ENCODE data around the gene NR2E3.

The NR2E3 gene

DNA sequence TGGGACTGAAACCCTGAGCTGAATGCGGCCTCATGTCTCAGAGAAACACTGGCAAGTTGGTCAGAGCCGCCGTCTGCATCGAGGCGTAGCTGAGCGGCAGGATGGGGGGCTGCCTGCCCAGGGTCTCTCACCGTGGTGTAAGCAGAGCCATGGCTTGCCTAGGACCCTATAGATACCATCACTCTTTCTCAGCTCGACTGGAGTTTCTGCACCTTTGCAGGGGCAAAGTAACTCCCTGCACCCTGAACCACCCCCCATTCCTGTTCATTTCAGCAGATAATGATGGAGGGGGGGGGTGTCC is 28.4 kb upstream of the NR2E3 start:
- peak overlapping the region; percentile 58 for H3K27ac ChIP-seq (ENCODE audit: low read length)

DNA sequence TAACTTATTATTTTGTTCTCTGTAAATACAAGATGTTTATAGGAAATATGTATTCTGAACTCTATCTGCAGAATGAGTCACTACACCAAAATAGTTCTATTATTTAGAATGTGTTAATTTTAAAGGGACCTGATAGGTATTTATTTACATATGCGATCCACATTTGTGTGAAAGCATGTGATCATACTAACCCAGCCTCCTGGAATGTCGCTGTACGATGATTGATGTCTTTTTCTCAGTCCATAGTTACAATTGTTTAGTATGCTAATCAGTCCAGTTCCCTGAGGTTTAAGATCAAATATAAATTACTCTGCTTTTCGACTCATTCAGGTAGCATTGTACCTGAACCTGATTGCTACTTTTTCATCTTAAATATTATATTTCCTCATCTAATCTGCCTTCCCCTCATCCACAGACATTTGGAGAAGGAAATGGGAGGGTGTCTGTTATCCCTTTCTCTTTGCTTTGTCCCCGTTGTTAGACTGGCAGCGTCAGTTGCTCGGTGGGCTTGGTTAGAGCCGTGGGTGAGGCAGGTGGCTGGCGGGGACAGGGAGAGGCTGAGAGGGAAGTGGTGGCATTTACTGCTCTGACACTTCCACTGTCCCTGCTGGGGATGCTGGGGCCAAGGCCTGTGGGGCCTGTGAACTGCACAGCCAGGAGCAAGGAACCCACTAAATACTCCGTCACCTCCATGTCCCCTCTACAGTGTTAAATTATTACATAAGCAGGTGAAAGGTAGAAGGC is 27.8 kb upstream of the NR2E3 start:
- TF ChIP-seq EZH2phosphoT487 (IDR thresholded peaks at IDR 0.05; ENCODE audit: low read depth): no peak
- TF ChIP-seq, protein P1, sequence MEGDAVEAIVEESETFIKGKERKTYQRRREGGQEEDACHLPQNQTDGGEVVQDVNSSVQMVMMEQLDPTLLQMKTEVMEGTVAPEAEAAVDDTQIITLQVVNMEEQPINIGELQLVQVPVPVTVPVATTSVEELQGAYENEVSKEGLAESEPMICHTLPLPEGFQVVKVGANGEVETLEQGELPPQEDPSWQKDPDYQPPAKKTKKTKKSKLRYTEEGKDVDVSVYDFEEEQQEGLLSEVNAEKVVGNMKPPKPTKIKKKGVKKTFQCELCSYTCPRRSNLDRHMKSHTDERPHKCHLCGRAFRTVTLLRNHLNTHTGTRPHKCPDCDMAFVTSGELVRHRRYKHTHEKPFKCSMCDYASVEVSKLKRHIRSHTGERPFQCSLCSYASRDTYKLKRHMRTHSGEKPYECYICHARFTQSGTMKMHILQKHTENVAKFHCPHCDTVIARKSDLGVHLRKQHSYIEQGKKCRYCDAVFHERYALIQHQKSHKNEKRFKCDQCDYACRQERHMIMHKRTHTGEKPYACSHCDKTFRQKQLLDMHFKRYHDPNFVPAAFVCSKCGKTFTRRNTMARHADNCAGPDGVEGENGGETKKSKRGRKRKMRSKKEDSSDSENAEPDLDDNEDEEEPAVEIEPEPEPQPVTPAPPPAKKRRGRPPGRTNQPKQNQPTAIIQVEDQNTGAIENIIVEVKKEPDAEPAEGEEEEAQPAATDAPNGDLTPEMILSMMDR (IDR thresholded peaks at IDR 0.05; ENCODE audit: low read depth, low read length): no peak
- no peaks in the 10 kb centered on the region for H3K9me3 ChIP-seq (ENCODE audit: insufficient read depth, low read length)
- peak overlapping the region; percentile 77 for H3K4me3 ChIP-seq (ENCODE audit: low read length)
- H3K27ac ChIP-seq (ENCODE audit: low read length): no peak overlapping the region
- H4K20me1 ChIP-seq (ENCODE audit: insufficient read depth, low read length): no peaks in the 10 kb centered on the region
- peak overlapping the region; percentile 90 for H3K4me2 ChIP-seq (ENCODE audit: low read length)
- H2AFZ ChIP-seq (ENCODE audit: low read depth, low read length): no peak overlapping the region
- H3K9ac ChIP-seq (ENCODE audit: low read length): no peak overlapping the region
- peaks cover 14% of the 10 kb centered on the region; the same call in 1 of the 2 replicates for H3K27me3 ChIP-seq (ENCODE audit: low read depth, low read length)
- H3K4me1 ChIP-seq (ENCODE audit: low read length): peaks cover 41% of the 10 kb centered on the region
- no peaks in the 10 kb centered on the region for H3K36me3 ChIP-seq (replicated peaks; ENCODE audit: low read depth, low read length)
- no peaks in the 10 kb centered on the region for H3K79me2 ChIP-seq (ENCODE audit: low read length)

More for the DNA sequence above, 28.4 kb upstream of the NR2E3 start:
- TF ChIP-seq EZH2phosphoT487 (IDR thresholded peaks at IDR 0.05; ENCODE audit: low read depth): no peak
- TF ChIP-seq, protein P1 (IDR thresholded peaks at IDR 0.05; ENCODE audit: low read depth, low read length): no peak
- Histone ChIP-seq H3K36me3 (replicated peaks; ENCODE audit: low read depth, low read length) (no peaks in the 10 kb centered on the region), H2AFZ (ENCODE audit: low read depth, low read length) (peak overlapping the region; percentile 86; the same call in 1 of the 2 replicates), H3K4me3 (ENCODE audit: low read length) (peak overlapping the region; percentile 77), H3K4me2 (ENCODE audit: low read length) (peak overlapping the region; percentile 90), H3K79me2 (ENCODE audit: low read length) (no peaks in the 10 kb centered on the region), H3K27me3 (ENCODE audit: low read depth, low read length) (peaks cover 8% of the 10 kb centered on the region; the same call in 1 of the 2 replicates), H3K4me1 (ENCODE audit: low read length) (peaks cover 46% of the 10 kb centered on the region), H3K9me3 (ENCODE audit: insufficient read depth, low read length) (no peaks in the 10 kb centered on the region), H4K20me1 (ENCODE audit: insufficient read depth, low read length) (no peaks in the 10 kb centered on the region), H3K9ac (ENCODE audit: low read length) (peak overlapping the region; percentile 45)

- TF ChIP-seq EZH2phosphoT487 (IDR thresholded peaks at IDR 0.05; ENCODE audit: low read depth): no peak
- TF ChIP-seq, protein P1 (IDR thresholded peaks at IDR 0.05; ENCODE audit: low read depth, low read length): peak; percentile 73
- H3K79me2 ChIP-seq (ENCODE audit: low read length): no peaks in the 10 kb centered on the region
- H3K9ac ChIP-seq (ENCODE audit: low read length): no peak overlapping the region
- no peak overlapping the region for H3K27ac ChIP-seq (ENCODE audit: low read length)
- H2AFZ ChIP-seq (ENCODE audit: low read depth, low read length): no peak overlapping the region
- H3K4me2 ChIP-seq (ENCODE audit: low read length): no peak overlapping the region
- no peaks in the 10 kb centered on the region for H4K20me1 ChIP-seq (ENCODE audit: insufficient read depth, low read length)
- peaks cover 39% of the 10 kb centered on the region for H3K4me1 ChIP-seq (ENCODE audit: low read length)
- H3K9me3 ChIP-seq (ENCODE audit: insufficient read depth, low read length): no peaks in the 10 kb centered on the region
- peaks cover 16% of the 10 kb centered on the region; the same call in 1 of the 2 replicates for H3K27me3 ChIP-seq (ENCODE audit: low read depth, low read length)
- H3K36me3 ChIP-seq (replicated peaks; ENCODE audit: low read depth, low read length): no peaks in the 10 kb centered on the region
- H3K4me3 ChIP-seq (ENCODE audit: low read length): no peak overlapping the region
Observed at GRCh38 chr15:71784719-71785118, 25.6 kb upstream of the NR2E3 start.

DNA sequence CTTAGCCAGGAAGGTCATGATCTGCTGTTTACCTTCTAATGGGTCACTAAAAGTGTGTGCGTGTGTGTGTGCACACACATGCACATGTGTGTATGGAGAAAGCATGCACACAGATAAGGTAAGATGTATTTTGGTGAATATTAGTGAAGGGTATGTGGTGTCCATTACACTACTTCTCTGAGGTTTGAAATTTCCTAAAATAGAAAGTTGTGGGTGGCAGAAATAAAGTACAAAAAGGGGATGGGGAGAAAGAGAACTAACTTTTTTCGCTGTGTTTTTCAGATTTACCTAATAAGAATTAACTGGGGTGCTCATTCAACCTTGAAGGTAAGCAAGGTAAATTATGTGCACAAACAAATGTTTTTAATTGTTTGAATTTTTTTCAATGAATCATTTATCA is 24.4 kb upstream of the NR2E3 start:
- H3K36me3 ChIP-seq (replicated peaks; ENCODE audit: low read depth, low read length): no peaks in the 10 kb centered on the region
- H3K4me2 ChIP-seq (ENCODE audit: low read length): no peak overlapping the region
- H4K20me1 ChIP-seq (ENCODE audit: insufficient read depth, low read length): no peaks in the 10 kb centered on the region
- H2AFZ ChIP-seq (ENCODE audit: low read depth, low read length): no peak overlapping the region
- H3K9me3 ChIP-seq (ENCODE audit: insufficient read depth, low read length): no peaks in the 10 kb centered on the region
- no peak overlapping the region for H3K4me3 ChIP-seq (ENCODE audit: low read length)
- H3K9ac ChIP-seq (ENCODE audit: low read length): no peak overlapping the region
- peaks cover 26% of the 10 kb centered on the region for H3K4me1 ChIP-seq (ENCODE audit: low read length)
- peaks cover 16% of the 10 kb centered on the region; the same call in 1 of the 2 replicates for H3K27me3 ChIP-seq (ENCODE audit: low read depth, low read length)
- no peaks in the 10 kb centered on the region for H3K79me2 ChIP-seq (ENCODE audit: low read length)
- TF ChIP-seq, protein P1 (IDR thresholded peaks at IDR 0.05; ENCODE audit: low read depth, low read length): no peak
- no peak overlapping the region for H3K27ac ChIP-seq (ENCODE audit: low read length)
